GM19240 (cell line): Measurements from ENCODE around the gene PTP4A2.

Experiments used
- DNase-seq: peaks from one replicate; pipeline ENCODE4 v3.0.0; 2011; ENCODE audit warnings: low spot score; ENCODE audit not compliant: insufficient read length

Gene PTP4A2

DNA sequence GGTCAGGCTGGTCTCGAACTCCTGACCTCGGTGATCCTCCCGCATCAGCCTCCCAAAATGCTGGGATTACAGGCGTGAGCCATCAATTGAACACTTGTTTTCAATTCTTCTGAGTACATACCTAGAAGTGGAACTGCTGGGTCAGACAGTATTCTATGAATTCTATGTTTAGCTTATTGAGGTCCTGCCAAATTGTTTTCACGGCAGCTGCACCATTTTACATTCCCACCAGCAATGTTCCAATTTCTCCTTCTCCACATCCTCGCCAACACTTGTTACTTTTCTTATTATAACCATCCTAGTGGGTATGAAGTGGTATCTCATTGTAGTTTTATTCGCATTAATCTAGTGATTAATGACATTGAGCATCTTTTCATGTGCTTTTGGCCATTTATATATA is 49.9 kb downstream of the PTP4A2 start:
- DNase-seq, result no peak

- no peak for DNase-seq
These were observed 51.3 kb downstream of the PTP4A2 start for GRCh38 chr1:31886866-31887265.

DNA sequence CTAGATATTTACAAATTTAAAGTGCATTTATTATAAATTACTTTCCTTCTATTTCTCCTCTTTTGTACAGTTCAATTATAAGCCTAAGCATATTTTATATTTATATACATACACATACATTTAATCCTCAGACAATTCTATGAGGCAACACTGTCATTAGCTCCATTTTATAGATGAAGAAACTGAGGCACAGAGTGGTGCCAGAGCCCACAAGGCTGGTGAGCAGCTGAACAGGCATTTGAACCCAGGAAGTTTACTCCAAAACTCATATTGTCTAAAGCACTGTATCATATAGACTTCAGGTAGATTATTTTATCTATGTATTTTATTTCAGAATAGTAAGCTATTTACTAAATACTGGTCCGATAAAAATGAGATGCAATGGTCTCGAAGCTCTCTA is 52.3 kb downstream of the PTP4A2 start:
- DNase-seq, result no peak

DNA sequence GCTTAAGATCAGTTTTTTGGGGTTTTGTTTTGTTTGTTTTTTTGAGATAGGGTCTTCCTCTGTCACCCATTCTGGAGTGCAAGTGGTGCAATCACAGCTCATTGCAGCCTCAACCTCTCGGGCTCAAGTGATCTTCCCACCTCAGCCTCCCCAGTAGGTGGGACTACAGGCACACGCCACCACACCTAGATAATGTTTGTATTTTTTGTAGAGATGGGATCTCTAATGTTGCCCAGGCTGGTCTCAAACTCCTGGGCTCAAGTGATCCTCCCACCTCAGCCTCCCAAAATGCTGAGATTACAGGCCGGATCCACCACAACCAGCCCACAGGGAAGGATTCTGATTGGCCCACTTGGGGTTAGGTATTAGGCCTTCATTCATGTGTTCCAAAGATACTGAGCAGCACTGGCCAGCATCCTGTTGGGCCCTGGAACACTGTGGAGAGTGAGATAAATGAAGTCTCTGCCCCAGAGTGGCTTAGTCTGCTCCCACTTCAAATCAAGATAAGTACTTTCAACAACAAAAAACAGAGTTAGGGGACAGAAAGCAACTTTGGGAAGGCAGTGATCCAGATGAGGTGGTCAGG is 54.7 kb downstream of the PTP4A2 start:
- no peak for DNase-seq

GRCh38 chr1:31881688-31882000 is 56.5 kb downstream of the PTP4A2 start:
- no peak for DNase-seq

- no peak for DNase-seq
These were observed 57.0 kb downstream of the PTP4A2 start for GRCh38 chr1:31880957-31881687.

DNA sequence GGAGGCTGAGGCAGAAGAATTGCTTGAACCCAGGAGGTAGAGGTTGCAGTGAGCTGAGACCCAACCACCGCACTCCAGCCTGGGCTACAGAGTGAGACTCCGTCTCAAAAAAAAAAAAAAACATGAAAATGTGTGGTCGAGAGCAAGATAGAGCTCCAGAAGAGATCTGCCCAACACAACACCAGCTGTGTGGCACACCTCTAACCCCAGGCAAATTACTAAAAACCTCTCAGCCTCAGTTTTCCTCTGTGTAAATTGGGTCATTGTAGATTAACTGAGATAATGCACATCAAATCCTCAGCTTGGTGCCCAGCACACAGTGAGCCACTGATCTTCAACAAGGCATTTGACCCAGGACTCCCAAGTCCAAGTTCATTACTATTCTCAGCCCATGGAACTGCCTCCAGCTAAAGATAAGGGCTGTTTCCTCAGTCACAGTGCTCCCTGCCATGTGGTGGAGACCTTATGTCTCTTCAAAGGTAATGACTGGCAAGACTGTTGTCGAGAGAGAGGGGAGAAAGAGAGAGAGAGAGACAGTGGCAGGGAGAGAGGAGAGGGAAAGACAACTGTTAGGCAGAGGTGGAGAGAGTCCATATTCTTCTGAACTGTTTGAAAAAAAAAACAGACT is 58.1 kb downstream of the PTP4A2 start:
- no peak for DNase-seq

DNA sequence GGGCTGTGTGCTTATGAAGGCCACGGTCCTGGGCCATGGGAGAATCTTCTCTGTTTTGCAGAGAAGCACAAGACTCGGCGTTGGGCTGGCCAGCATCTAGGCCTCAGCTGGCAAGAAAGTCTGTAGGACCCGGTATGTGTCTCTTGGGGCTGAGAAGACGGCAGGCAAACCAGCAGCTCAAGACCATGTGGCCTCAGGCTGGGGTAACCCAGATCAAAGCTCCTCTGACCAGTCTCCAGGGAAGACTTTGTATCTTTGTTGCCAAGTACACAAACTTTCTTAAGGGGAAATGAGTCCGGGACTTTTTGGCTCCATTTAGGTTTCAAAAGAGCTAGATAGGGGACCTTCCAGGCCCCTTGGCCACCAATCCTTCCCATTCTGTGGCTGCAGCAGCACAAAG is 60.1 kb downstream of the PTP4A2 start:
- DNase-seq, result no peak

- no peak for DNase-seq
These were observed 60.6 kb downstream of the PTP4A2 start for GRCh38 chr1:31877544-31877943.

- no peak for DNase-seq
These were observed 62.4 kb downstream of the PTP4A2 start for GRCh38 chr1:31875636-31876236.

GRCh38 chr1:31874942-31875341 is 63.2 kb downstream of the PTP4A2 start:
- DNase-seq, result no peak

GRCh38 chr1:31872658-31873636 is 65.2 kb downstream of the PTP4A2 start:
- DNase-seq, result no peak

DNA sequence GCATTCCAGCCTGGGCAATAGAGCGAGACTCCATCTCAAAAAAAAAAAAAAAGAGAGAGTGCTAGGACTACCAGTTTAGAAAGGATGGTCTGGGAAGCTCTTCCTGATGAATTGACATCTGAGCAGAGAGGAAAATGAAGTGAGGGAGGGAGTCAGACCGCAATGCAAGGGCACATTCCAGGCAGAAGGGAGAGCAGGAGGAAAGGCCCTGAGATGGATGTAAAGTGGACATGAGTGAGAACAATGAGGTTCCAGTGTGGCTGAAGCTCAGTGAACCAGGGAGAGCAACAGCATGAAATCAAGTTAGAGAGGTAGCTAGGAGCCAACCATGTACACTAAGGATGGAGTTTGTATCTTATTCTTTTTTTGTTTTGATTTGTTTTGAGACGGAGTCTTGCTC is 66.5 kb downstream of the PTP4A2 start:
- DNase-seq, result no peak

DNA sequence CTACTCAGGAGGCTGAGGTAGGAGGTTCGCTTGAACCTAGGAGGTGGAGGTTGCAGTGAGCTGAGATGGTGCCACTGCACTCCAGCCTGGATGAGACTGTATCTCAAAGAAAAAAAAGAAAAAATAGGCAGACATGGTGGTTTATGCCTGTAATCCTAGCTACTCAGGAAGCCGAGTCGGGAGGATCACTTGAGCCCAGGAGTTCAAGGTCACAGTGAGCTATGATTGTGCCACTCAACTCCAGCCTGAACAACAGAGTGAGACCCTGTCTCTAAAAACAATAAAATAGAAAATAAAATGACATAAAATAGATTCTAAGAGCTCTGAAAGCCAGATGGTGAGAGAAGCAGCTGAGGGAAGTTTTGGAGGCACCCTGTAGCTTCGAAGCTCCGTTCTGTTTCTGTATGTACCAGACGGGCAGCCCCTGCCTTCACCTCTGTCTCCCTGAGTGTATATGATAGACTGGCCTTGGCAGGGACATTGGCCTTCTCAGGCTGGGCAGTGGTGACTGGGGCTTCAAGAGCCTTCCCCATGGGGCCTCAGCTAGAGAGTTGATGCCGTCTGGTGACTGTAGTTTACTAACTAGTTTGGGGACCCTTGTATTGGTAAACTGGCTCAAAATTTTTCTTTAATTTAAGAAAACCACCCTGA is 68.0 kb downstream of the PTP4A2 start:
- no peak for DNase-seq

- DNase-seq, result no peak
These were observed 68.7 kb downstream of the PTP4A2 start for GRCh38 chr1:31869449-31869848.

GRCh38 chr1:31868862-31869261 is 69.3 kb downstream of the PTP4A2 start:
- DNase-seq, result no peak

DNA sequence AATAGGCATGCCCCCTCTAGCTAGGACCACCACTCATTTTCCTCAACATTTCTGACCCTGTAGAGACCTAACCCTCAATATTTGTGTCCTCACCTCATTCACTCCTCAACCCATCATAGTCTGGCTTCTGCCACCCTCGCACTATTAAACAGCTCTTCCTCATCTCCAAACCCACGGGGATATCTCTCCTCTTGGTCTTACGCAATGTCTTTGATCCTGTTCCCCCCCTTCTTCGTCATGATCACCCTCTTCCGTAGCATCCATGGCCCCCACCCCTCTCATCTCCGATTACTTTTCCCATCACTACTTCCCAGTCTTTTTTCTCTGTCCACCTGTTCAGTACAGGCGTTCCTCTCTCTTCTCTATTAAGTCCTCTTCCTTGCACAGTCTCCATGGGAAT is 70.6 kb downstream of the PTP4A2 start:
- no peak for DNase-seq

GRCh38 chr1:31866450-31867032 is 71.6 kb downstream of the PTP4A2 start:
- no peak for DNase-seq

DNA sequence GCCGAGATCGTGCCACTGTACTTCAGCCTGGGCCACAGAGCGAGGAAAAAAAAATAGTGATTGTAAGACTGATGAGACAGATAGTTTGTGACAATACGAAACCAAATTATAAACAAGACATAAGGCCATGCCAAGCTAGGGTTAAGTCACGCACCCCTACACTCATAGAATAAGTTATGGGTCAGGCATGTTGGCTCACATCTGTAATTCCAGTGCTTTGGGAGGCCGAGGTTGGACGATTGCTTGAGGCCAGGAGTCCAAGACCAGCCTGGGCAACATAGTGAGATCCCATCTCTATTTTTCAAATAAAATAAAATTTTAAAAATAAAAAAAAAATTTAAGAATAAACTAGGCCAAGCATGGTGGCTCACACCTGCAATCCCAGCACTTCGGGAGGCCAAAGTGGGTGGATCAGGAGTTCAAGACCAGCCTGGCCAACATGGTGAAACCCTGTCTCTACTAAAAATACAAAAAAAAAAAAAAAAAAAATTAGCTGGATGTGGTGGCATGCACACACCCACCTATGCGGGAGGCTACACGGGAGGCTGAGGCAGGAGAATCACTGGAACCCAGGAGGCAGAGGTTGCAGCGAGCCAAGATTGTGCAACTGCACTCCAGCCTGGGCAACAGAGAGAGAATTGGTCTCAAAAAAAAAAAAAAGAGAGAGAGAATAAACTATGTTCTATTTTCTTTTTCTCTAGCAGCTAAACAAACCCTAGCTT is 72.3 kb downstream of the PTP4A2 start:
- DNase-seq, result no peak

GRCh38 chr1:31862071-31862470 is 76.1 kb downstream of the PTP4A2 start:
- no peak for DNase-seq
